ENCODE results near the gene COG2. TPM values are rescaled to one million over a fixed set of nuclear protein-coding genes. Genes with fewer than 3 reads are reported as not detected.

The COG2 gene
- total RNA-seq, 1 donor from 2014 or later: 40.2 TPM

DNA sequence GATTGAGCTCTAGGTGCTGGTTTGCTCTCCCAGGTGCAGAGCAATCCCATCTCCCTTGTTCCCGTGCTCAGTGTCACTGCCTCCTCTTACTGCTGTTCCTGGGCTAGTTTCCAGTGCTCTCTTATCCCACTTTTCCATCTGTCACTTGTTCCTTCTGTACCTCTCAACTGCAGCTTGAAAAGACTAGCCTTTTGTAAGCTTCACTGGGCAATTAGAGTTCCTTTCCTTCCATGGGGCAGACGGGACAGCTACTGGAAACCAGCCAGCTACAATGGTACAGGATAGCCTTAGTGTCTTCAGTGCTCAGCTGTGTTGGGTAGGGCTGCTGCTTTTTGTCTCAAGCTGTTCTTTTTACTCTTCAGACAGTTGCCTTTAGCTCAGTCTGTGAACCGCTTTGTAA lies 40.0 kb downstream of the COG2 start:
- Histone ChIP-seq H3K4me1 (ENCODE audit: control insufficient read depth in 3 of 3, insufficient read depth in 3 of 3, low read length in 3 of 3) (peaks cover 14 to 16% (median 16%) of the 10 kb centered on the region in 3 donors), H3K36me3 (ENCODE audit: control insufficient read depth in 3 of 3, insufficient read depth in 3 of 3, low read length in 3 of 3) (peaks cover 35 to 60% (median 56%) of the 10 kb centered on the region in 3 donors), H3K4me3 (ENCODE audit: low read length in 3 of 3) (no peak overlapping the region), H3K9ac (ENCODE audit: low read depth in 1 of 3, low read length in 3 of 3) (peak overlapping the region in 2 of 3 donors; percentile 40 to 51), H3K27me3 (ENCODE audit: control insufficient read depth in 3 of 3, insufficient read depth in 3 of 3, low read length in 3 of 3) (no peaks in the 10 kb centered on the region), H3K27ac (ENCODE audit: low read depth, low read length) (no peak overlapping the region), H3K9me3 (ENCODE audit: control insufficient read depth in 3 of 3, low read length in 3 of 3) (no peaks in the 10 kb centered on the region)

DNA sequence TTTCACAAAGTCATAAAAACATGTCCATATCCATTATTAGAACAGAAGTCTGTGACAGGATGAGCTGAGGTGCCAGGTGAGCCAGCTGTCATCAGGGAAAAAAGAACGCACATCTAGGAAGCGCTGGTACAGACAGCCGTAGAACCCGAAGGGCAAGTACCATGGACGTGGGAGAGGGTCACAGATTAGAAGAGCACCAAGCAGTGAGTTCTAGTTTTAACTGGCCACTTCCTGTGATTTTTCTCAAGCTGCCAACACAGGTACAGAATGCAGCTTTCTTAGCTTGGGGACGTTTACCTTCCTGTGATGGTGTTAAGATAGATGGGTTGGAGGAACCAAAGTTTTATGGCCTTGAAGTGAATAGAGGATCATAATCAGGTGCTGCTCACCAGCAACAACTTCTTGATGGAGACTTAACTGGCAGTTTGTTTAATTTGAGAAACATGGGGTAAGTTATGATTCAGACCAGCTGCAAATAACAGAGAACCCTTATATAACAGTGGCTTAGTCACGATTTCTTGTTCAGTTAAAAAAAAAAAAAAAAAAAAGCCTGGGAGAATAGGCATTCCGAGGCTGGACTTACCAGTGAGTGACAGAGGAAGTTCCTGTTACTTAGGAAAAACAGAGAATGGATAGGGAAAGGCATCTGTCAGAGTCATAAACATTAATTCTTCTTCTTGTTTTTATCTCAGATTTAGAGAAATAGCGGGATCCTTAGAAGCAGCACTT lies 40.8 kb downstream of the COG2 start:
- H3K27ac ChIP-seq (ENCODE audit: low read depth, low read length): no peak overlapping the region
- H3K9ac ChIP-seq (ENCODE audit: low read depth in 1 of 3, low read length in 3 of 3): no peak overlapping the region
- H3K9me3 ChIP-seq (ENCODE audit: control insufficient read depth in 3 of 3, low read length in 3 of 3): no peaks in the 10 kb centered on the region
- H3K36me3 ChIP-seq (ENCODE audit: control insufficient read depth in 3 of 3, insufficient read depth in 3 of 3, low read length in 3 of 3): peaks cover 39 to 64% (median 57%) of the 10 kb centered on the region in 3 donors
- peaks cover 14 to 16% (median 16%) of the 10 kb centered on the region in 3 donors for H3K4me1 ChIP-seq (ENCODE audit: control insufficient read depth in 3 of 3, insufficient read depth in 3 of 3, low read length in 3 of 3)
- H3K4me3 ChIP-seq (ENCODE audit: low read length in 3 of 3): no peak overlapping the region
- H3K27me3 ChIP-seq (ENCODE audit: control insufficient read depth in 3 of 3, insufficient read depth in 3 of 3, low read length in 3 of 3): no peaks in the 10 kb centered on the region

DNA sequence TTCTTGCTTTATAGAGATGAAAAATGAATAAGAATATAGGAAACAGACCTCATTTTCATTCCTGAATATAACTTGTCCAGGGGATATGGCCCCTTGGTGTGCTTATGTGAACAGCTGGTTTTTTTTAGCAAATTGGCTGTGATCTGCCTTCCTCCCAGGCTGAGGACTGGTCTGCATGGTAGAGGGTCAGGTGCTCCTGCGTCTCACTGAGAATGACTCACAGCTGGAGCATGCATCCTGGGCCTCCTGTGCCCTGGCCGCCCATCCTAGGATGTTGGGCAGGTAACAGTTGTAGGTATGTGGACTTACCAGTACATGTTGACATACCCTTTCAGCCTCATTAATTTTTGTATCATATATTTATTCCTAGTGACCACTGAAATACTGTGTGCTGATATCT lies 41.9 kb downstream of the COG2 start:
- no peak overlapping the region for H3K27ac ChIP-seq (ENCODE audit: low read depth, low read length)
- peaks cover 40 to 60% (median 58%) of the 10 kb centered on the region in 3 donors for H3K36me3 ChIP-seq (ENCODE audit: control insufficient read depth in 3 of 3, insufficient read depth in 3 of 3, low read length in 3 of 3)

DNA sequence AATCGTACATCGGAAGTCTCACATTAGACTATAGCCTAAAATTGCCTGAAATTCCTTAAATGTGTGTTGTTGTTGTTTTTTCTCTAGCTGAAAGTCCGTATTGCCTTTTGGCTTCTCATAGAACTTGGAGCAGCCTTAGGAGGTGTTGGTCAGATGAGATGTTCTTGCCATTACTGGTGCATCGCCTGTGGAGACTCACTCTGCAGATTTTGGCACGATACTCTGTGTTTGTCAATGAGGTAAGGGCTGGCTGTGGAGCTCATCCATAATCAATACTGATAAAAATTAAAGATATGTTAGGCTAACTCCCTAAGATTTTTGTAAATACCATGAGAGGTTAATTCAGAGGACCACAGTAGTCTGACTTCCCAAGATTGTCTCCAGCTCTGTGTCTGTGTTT lies 42.7 kb downstream of the COG2 start:
- Histone ChIP-seq H3K9me3 (ENCODE audit: control insufficient read depth in 3 of 3, low read length in 3 of 3) (no peaks in the 10 kb centered on the region), H3K4me3 (ENCODE audit: low read length in 3 of 3) (no peak overlapping the region), H3K9ac (ENCODE audit: low read depth in 1 of 3, low read length in 3 of 3) (no peak overlapping the region), H3K27ac (ENCODE audit: low read depth, low read length) (no peak overlapping the region), H3K4me1 (ENCODE audit: control insufficient read depth in 3 of 3, insufficient read depth in 3 of 3, low read length in 3 of 3) (peaks cover 14 to 16% (median 16%) of the 10 kb centered on the region in 3 donors), H3K36me3 (ENCODE audit: control insufficient read depth in 3 of 3, insufficient read depth in 3 of 3, low read length in 3 of 3) (peaks cover 41 to 63% (median 59%) of the 10 kb centered on the region in 3 donors), H3K27me3 (ENCODE audit: control insufficient read depth in 3 of 3, insufficient read depth in 3 of 3, low read length in 3 of 3) (no peaks in the 10 kb centered on the region)

More for the DNA sequence above, 41.9 kb downstream of the COG2 start:
- H3K27me3 ChIP-seq (ENCODE audit: control insufficient read depth in 3 of 3, insufficient read depth in 3 of 3, low read length in 3 of 3): no peaks in the 10 kb centered on the region
- H3K9ac ChIP-seq (ENCODE audit: low read depth in 1 of 3, low read length in 3 of 3): no peak overlapping the region
- H3K9me3 ChIP-seq (ENCODE audit: control insufficient read depth in 3 of 3, low read length in 3 of 3): no peaks in the 10 kb centered on the region
- no peak overlapping the region for H3K4me3 ChIP-seq (ENCODE audit: low read length in 3 of 3)
- H3K4me1 ChIP-seq (ENCODE audit: control insufficient read depth in 3 of 3, insufficient read depth in 3 of 3, low read length in 3 of 3): peaks cover 14 to 16% (median 16%) of the 10 kb centered on the region in 3 donors

DNA sequence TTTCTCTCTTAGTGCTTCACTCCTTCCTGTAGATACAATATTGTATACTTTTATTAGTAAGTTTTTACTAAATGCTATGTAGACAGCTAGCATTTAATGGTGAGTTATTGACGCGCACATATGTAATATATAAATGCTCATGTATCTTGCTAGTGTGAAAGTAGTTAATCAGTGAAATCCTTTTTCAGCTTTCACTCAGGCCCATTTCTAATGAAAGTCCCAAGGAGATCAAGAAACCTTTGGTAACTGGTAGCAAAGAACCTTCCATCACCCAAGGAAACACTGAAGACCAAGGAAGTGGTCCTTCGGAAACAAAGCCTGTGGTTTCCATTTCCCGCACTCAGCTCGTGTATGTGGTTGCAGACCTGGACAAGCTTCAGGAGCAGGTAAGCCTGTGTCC lies 44.5 kb downstream of the COG2 start:
- Histone ChIP-seq H3K36me3 (ENCODE audit: control insufficient read depth in 3 of 3, insufficient read depth in 3 of 3, low read length in 3 of 3) (peaks cover 48 to 69% (median 67%) of the 10 kb centered on the region in 3 donors), H3K9ac (ENCODE audit: low read depth in 1 of 3, low read length in 3 of 3) (no peak overlapping the region), H3K9me3 (ENCODE audit: control insufficient read depth in 3 of 3, low read length in 3 of 3) (no peaks in the 10 kb centered on the region), H3K4me1 (ENCODE audit: control insufficient read depth in 3 of 3, insufficient read depth in 3 of 3, low read length in 3 of 3) (peaks cover 11 to 12% (median 12%) of the 10 kb centered on the region in 3 donors), H3K4me3 (ENCODE audit: low read length in 3 of 3) (no peak overlapping the region), H3K27me3 (ENCODE audit: control insufficient read depth in 3 of 3, insufficient read depth in 3 of 3, low read length in 3 of 3) (no peaks in the 10 kb centered on the region), H3K27ac (ENCODE audit: low read depth, low read length) (no peak overlapping the region)

DNA sequence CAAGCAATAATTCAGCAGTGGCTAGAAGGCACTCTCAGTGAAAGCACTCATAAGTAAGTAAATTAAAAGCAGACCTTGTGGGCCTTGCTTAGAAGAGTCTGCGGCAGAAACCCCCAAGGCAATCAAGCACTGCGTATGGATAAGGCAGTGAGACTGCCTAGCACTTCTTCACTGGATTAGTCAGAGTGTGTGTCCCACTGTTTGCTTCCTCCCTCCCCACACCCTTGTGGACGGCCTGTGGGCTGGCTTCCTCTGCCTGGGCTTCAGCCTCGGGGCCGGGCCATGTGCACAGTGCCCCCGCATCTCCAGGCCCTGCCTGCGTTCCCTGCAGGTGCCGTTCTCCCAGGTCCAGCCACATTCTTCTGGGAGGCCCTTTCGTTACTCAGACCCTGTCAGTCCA lies 47.8 kb downstream of the COG2 start:
- H3K9me3 ChIP-seq (ENCODE audit: control insufficient read depth in 3 of 3, low read length in 3 of 3): no peaks in the 10 kb centered on the region
- no peak overlapping the region for H3K27ac ChIP-seq (ENCODE audit: low read depth, low read length)
- H3K36me3 ChIP-seq (ENCODE audit: control insufficient read depth in 3 of 3, insufficient read depth in 3 of 3, low read length in 3 of 3): peaks cover 49 to 79% (median 63%) of the 10 kb centered on the region in 3 donors
- no peaks in the 10 kb centered on the region for H3K4me1 ChIP-seq (ENCODE audit: control insufficient read depth in 3 of 3, insufficient read depth in 3 of 3, low read length in 3 of 3)
- no peak overlapping the region for H3K4me3 ChIP-seq (ENCODE audit: low read length in 3 of 3)
- H3K9ac ChIP-seq (ENCODE audit: low read depth in 1 of 3, low read length in 3 of 3): no peak overlapping the region
- no peaks in the 10 kb centered on the region for H3K27me3 ChIP-seq (ENCODE audit: control insufficient read depth in 3 of 3, insufficient read depth in 3 of 3, low read length in 3 of 3)

DNA sequence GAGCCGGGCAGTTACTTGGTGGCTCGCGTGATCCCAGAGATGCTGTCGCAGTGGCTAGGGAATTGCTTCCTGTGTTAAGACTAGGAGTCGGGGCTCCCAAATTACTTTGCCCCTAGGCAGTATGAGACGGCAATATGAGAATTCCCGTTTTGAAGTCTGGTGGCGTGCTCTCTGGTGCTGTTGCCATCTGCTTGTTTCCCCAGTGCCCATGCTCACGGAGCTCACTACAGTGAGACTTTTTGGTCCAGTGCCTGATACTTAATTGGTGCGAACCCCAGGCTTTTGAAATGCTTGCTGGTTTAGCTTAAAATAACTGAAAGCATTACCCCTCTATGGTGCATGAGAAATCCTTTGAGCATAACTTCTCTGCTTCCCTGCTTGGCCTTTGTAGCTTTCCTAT lies 49.3 kb downstream of the COG2 start:
- Histone ChIP-seq H3K9ac (ENCODE audit: low read depth in 1 of 3, low read length in 3 of 3) (no peak overlapping the region), H3K27me3 (ENCODE audit: control insufficient read depth in 3 of 3, insufficient read depth in 3 of 3, low read length in 3 of 3) (no peaks in the 10 kb centered on the region), H3K4me1 (ENCODE audit: control insufficient read depth in 3 of 3, insufficient read depth in 3 of 3, low read length in 3 of 3) (peaks cover 3 to 4% (median 3%) of the 10 kb centered on the region in 3 donors), H3K27ac (ENCODE audit: low read depth, low read length) (no peak overlapping the region), H3K9me3 (ENCODE audit: control insufficient read depth in 3 of 3, low read length in 3 of 3) (no peaks in the 10 kb centered on the region), H3K36me3 (ENCODE audit: control insufficient read depth in 3 of 3, insufficient read depth in 3 of 3, low read length in 3 of 3) (peaks cover 42 to 67% (median 53%) of the 10 kb centered on the region in 3 donors), H3K4me3 (ENCODE audit: low read length in 3 of 3) (no peak overlapping the region)

DNA sequence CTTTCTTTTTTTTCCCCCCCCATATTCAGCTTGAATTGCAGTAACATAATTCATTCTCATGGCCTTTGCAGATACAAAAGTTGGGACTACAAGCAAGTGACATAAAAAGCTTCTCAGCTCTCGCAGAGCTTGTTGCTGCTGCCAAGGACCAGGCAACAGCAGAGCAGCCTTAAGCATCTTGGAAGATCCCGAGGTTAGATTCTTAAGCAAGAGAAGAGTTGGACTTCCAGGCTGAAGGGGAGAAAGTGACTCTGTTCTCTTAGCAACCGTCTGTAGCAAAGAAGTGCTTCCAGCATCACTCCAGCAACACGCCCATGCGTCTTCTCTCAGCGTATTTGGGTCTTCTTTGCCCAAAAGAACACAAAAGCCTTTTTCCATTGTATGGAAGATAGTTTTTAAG lies 50.9 kb downstream of the COG2 start:
- no peaks in the 10 kb centered on the region for H3K27me3 ChIP-seq (ENCODE audit: control insufficient read depth in 3 of 3, insufficient read depth in 3 of 3, low read length in 3 of 3)
- H3K9me3 ChIP-seq (ENCODE audit: control insufficient read depth in 3 of 3, low read length in 3 of 3): no peaks in the 10 kb centered on the region
- H3K4me1 ChIP-seq (ENCODE audit: control insufficient read depth in 3 of 3, insufficient read depth in 3 of 3, low read length in 3 of 3): peaks cover 5 to 12% (median 11%) of the 10 kb centered on the region in 3 donors
- H3K9ac ChIP-seq (ENCODE audit: low read depth in 1 of 3, low read length in 3 of 3): no peak overlapping the region
- peaks cover 30 to 53% (median 41%) of the 10 kb centered on the region in 3 donors for H3K36me3 ChIP-seq (ENCODE audit: control insufficient read depth in 3 of 3, insufficient read depth in 3 of 3, low read length in 3 of 3)
- no peak overlapping the region for H3K4me3 ChIP-seq (ENCODE audit: low read length in 3 of 3)
- no peak overlapping the region for H3K27ac ChIP-seq (ENCODE audit: low read depth, low read length)

DNA sequence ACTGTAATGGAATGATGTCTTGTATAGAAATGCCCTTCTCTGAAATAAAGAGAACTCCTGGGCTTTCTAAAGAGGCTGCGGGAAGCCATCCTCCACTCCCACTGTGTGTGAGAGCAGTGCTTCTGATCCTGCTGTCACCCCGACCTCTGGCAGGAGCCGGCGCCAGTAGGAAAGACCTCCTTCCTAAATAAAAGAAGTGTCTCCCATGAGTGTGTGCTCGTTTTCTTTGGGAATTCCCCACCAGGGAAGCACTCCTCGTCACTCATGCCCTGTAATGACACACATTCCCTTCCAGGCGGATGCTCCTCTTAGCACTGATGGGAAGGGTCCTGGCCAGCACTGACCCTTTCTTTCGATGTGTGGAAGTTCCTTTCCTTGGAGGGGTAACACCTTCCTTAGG lies 51.5 kb downstream of the COG2 start:
- Histone ChIP-seq H3K27ac (ENCODE audit: low read depth, low read length) (no peak overlapping the region), H3K36me3 (ENCODE audit: control insufficient read depth in 3 of 3, insufficient read depth in 3 of 3, low read length in 3 of 3) (peaks cover 26 to 48% (median 36%) of the 10 kb centered on the region in 3 donors), H3K4me3 (ENCODE audit: low read length in 3 of 3) (no peak overlapping the region), H3K4me1 (ENCODE audit: control insufficient read depth in 3 of 3, insufficient read depth in 3 of 3, low read length in 3 of 3) (peaks cover 5 to 12% (median 11%) of the 10 kb centered on the region in 3 donors), H3K27me3 (ENCODE audit: control insufficient read depth in 3 of 3, insufficient read depth in 3 of 3, low read length in 3 of 3) (no peaks in the 10 kb centered on the region), H3K9me3 (ENCODE audit: control insufficient read depth in 3 of 3, low read length in 3 of 3) (no peaks in the 10 kb centered on the region), H3K9ac (ENCODE audit: low read depth in 1 of 3, low read length in 3 of 3) (no peak overlapping the region)

DNA sequence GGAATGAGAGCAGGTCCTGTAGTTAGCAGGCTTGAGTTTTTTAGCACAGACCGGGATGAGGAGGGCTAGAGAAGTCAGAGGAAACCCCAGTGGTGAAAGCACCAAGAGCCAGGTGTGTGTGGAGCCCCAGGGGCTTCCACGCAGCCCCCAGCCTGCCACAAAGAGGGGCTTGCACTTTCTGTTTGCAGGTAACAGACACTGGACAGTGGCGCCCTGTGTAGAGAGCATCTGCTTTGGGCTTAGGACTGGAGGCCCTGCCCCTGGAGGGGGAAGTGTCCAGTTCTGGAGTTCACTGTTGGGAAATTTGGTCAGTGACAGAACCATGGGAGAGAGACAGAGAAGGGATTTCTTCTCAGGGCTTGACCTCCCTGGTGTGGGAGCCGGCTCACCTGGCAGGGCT lies 52.2 kb downstream of the COG2 start:
- Histone ChIP-seq H3K4me1 (ENCODE audit: control insufficient read depth in 3 of 3, insufficient read depth in 3 of 3, low read length in 3 of 3) (peaks cover 5 to 12% (median 11%) of the 10 kb centered on the region in 3 donors), H3K9ac (ENCODE audit: low read depth in 1 of 3, low read length in 3 of 3) (no peak overlapping the region), H3K27me3 (ENCODE audit: control insufficient read depth in 3 of 3, insufficient read depth in 3 of 3, low read length in 3 of 3) (no peaks in the 10 kb centered on the region), H3K27ac (ENCODE audit: low read depth, low read length) (no peak overlapping the region), H3K36me3 (ENCODE audit: control insufficient read depth in 3 of 3, insufficient read depth in 3 of 3, low read length in 3 of 3) (peaks cover 25 to 41% (median 33%) of the 10 kb centered on the region in 3 donors), H3K9me3 (ENCODE audit: control insufficient read depth in 3 of 3, low read length in 3 of 3) (no peaks in the 10 kb centered on the region), H3K4me3 (ENCODE audit: low read length in 3 of 3) (no peak overlapping the region)

All from skeletal muscle tissue (tissue), 4 donors.